ENCODE results near the gene ACTL7A. TPM values are rescaled to one million over a fixed set of nuclear protein-coding genes. Genes with fewer than 3 reads are reported as not detected.
"Not testable (repeated sequence)": the region's sequence is repeated elsewhere in the genome, so short reads cannot be mapped to it uniquely, and the experiment has no call there.

The ACTL7A gene
- total and polyA plus RNA-seq, 4 donors: not detected

DNA sequence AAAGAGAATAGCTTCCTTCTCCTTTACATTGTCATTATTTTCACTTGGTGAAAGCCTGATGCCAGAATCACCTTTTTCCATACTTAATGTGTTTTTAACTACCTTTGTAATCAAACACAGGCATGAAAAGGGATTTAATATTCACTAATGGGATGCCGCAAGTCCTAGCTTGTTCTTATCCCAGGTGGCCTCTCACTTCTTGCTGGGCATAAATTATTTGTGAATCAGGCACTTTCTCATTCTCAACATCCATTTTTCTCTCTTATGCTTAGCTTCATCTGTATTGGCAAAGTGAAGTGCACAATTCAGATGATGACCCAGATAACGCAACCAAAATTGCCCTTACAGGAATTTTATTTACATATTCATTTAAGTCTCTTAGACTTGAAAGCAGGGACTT lies 17.2 kb upstream of the ACTL7A start:
- Histone ChIP-seq H3K4me1 (ENCODE audit: control insufficient read depth in 5 of 5, insufficient read depth in 5 of 5, low read length in 5 of 5) (no peaks in the 10 kb centered on the region), H3K4me3 (no peak overlapping the region), H3K27me3 (ENCODE audit: control insufficient read depth in 3 of 3, insufficient read depth in 3 of 3, low read length in 2 of 3) (no peaks in the 10 kb centered on the region), H3K27ac (ENCODE audit: low read depth in 1 of 2, low read length in 1 of 2) (no peak overlapping the region), H3K9ac (ENCODE audit: insufficient read depth in 1 of 2, low read length in 2 of 2) (no peak overlapping the region), H3K9me3 (ENCODE audit: control insufficient read depth in 4 of 4, insufficient read depth in 3 of 4, low read length in 3 of 4) (no peaks in the 10 kb centered on the region), H3K36me3 (ENCODE audit: control insufficient read depth in 4 of 4, insufficient read depth in 4 of 4, low read length in 4 of 4) (no peaks in the 10 kb centered on the region)
- 76 to 87% methylated on average over 2 of the region's 2 CpGs for WGBS, 2 donors
- TF ChIP-seq, protein P1, sequence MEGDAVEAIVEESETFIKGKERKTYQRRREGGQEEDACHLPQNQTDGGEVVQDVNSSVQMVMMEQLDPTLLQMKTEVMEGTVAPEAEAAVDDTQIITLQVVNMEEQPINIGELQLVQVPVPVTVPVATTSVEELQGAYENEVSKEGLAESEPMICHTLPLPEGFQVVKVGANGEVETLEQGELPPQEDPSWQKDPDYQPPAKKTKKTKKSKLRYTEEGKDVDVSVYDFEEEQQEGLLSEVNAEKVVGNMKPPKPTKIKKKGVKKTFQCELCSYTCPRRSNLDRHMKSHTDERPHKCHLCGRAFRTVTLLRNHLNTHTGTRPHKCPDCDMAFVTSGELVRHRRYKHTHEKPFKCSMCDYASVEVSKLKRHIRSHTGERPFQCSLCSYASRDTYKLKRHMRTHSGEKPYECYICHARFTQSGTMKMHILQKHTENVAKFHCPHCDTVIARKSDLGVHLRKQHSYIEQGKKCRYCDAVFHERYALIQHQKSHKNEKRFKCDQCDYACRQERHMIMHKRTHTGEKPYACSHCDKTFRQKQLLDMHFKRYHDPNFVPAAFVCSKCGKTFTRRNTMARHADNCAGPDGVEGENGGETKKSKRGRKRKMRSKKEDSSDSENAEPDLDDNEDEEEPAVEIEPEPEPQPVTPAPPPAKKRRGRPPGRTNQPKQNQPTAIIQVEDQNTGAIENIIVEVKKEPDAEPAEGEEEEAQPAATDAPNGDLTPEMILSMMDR (IDR thresholded peaks at IDR 0.05; ENCODE audit: control extremely low read depth, extremely low read depth): no peak
- no peak for ATAC-seq (ENCODE audit: insufficient read depth, low FRiP score)
- DNase-seq: no peak

DNA sequence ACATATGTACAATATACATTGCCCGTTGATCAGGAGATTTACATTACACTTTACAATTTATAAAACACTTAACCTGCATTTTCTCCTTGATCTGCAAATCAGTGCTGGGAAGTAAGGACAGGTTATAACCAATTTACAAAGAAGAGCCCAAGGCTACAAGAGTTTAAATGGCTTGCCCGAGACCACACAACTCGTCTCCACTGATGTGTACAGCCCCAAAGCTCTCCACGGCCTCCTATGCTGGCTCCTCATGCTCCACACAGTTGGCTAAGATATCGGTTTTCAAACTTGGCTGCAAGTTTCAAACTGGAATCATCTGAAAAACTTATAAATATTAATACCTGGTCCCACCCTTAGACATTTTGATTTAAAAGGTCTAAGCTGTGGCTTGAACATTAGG lies 16.6 kb upstream of the ACTL7A start:
- 90 to 96% methylated on average over 5 of the region's 5 CpGs for WGBS, 2 donors
- TF ChIP-seq, protein P1 (IDR thresholded peaks at IDR 0.05; ENCODE audit: control extremely low read depth, extremely low read depth): no peak

DNA sequence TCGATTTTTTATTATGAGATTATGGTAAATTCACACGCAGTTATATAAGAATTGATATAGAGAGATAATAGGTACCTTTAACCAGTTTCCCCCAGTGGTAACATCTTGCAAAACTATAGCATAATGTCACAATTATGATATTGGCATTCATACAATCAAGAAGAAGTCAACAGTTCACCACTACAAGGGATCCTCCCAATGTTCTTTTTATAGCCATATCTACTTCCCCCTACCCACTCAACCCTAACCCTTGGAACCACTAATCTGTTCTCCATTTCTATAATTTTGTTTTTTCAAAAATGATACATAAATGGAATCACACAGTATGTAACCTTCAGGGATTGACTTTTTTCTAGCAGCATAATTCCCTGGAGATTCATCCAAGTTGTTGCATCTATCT lies 16.1 kb upstream of the ACTL7A start:
- DNase-seq (no peak), ATAC-seq (ENCODE audit: insufficient read depth, low FRiP score) (no peak)
- no peaks in the 10 kb centered on the region for H3K27me3 ChIP-seq (ENCODE audit: control insufficient read depth in 3 of 3, insufficient read depth in 3 of 3, low read length in 2 of 3)
- 94% methylated on average over 2 of the region's 2 CpGs for WGBS, 2 donors
- H3K4me1 ChIP-seq (ENCODE audit: control insufficient read depth in 5 of 5, insufficient read depth in 5 of 5, low read length in 5 of 5): no peaks in the 10 kb centered on the region
- H3K9ac ChIP-seq (ENCODE audit: insufficient read depth in 1 of 2, low read length in 2 of 2): no peak overlapping the region
- TF ChIP-seq, protein P1 (IDR thresholded peaks at IDR 0.05; ENCODE audit: control extremely low read depth, extremely low read depth): no peak
- H3K4me3 ChIP-seq: no peak overlapping the region
- H3K9me3 ChIP-seq (ENCODE audit: control insufficient read depth in 4 of 4, insufficient read depth in 3 of 4, low read length in 3 of 4): no peaks in the 10 kb centered on the region
- H3K27ac ChIP-seq (ENCODE audit: low read depth in 1 of 2, low read length in 1 of 2): no peak overlapping the region
- no peaks in the 10 kb centered on the region for H3K36me3 ChIP-seq (ENCODE audit: control insufficient read depth in 4 of 4, insufficient read depth in 4 of 4, low read length in 4 of 4)

More for the DNA sequence above, 16.6 kb upstream of the ACTL7A start:
- ATAC-seq (ENCODE audit: insufficient read depth, low FRiP score) (no peak), DNase-seq (no peak)
- Histone ChIP-seq H3K27ac (ENCODE audit: low read depth in 1 of 2, low read length in 1 of 2) (no peak overlapping the region), H3K4me1 (ENCODE audit: control insufficient read depth in 5 of 5, insufficient read depth in 5 of 5, low read length in 5 of 5) (no peaks in the 10 kb centered on the region), H3K9ac (ENCODE audit: insufficient read depth in 1 of 2, low read length in 2 of 2) (no peak overlapping the region), H3K9me3 (ENCODE audit: control insufficient read depth in 4 of 4, insufficient read depth in 3 of 4, low read length in 3 of 4) (no peaks in the 10 kb centered on the region), H3K36me3 (ENCODE audit: control insufficient read depth in 4 of 4, insufficient read depth in 4 of 4, low read length in 4 of 4) (no peaks in the 10 kb centered on the region), H3K27me3 (ENCODE audit: control insufficient read depth in 3 of 3, insufficient read depth in 3 of 3, low read length in 2 of 3) (no peaks in the 10 kb centered on the region), H3K4me3 (no peak overlapping the region)

DNA sequence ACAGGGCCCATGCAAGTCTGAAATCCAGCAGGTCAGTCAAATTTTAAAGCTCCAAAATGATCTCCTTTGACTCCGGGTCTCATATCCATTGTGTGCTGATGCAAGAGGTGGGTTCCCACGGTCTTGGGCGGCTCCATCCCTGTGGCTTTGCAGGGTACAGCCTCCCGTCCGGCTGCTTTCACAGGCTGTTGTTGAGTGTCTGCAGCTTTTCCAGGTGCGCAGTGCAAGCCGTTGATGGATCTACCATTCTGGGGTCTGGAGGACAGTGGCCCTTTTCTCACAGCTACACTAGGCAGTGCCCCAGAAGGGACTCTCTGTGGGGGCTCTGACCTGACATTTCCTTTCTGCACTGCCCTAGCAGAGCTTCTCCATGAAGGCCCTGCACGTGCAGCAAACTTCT lies 13.8 kb upstream of the ACTL7A start:
- 94 to 97% methylated on average over 8 of the region's 8 CpGs for WGBS, 2 donors
- not testable (repeated sequence) for H3K4me1 ChIP-seq (ENCODE audit: control insufficient read depth in 5 of 5, insufficient read depth in 5 of 5, low read length in 5 of 5); H3K36me3 ChIP-seq (ENCODE audit: control insufficient read depth in 4 of 4, insufficient read depth in 4 of 4, low read length in 4 of 4); H3K4me3 ChIP-seq; H3K27ac ChIP-seq (ENCODE audit: low read depth in 1 of 2, low read length in 1 of 2); H3K9me3 ChIP-seq (ENCODE audit: control insufficient read depth in 4 of 4, insufficient read depth in 3 of 4, low read length in 3 of 4); DNase-seq; H3K9ac ChIP-seq (ENCODE audit: insufficient read depth in 1 of 2, low read length in 2 of 2); H3K27me3 ChIP-seq (ENCODE audit: control insufficient read depth in 3 of 3, insufficient read depth in 3 of 3, low read length in 2 of 3); ATAC-seq (ENCODE audit: insufficient read depth, low FRiP score)
